ENCODE results near the gene ASCC2. TPM values are rescaled to one million over a fixed set of nuclear protein-coding genes. Genes with fewer than 3 reads are reported as not detected.

Gene ASCC2
- total and polyA plus RNA-seq, 10 donors: 34.1 to 89.0 (median 62.9) TPM

DNA sequence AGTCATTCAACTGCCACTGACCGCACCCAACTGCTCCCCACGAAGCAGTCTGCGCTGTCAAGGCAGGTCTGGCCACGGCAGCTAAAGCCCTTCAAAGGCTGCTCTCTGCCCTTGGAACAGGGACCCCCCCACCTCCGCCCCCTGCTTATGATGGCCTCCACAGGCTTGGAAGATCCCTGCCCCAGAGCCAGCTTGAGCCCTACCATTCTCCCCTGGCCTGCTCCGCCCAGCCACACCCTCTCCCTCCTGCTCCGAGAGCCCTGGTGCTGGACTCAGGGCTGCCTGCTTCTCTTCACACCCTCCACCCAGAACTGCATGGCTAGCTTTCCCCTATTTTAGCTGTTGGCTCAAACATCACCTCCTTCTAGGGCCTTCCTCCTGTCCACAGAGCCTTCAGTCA lies 90.2 kb downstream of the ASCC2 start:
- WGBS, 5 donors: 93 to 98% (median 95%) methylated on average over 7 of the region's 7 CpGs
- H3K4me3 ChIP-seq: no peak overlapping the region
- H3K4me1 ChIP-seq: peaks cover 0 to 28% (median 13%) of the 10 kb centered on the region in 6 donors
- intact Hi-C loops (cut with DNase I; ENCODE audit: low total_unique reads): no loop called here
- H3K36me3 ChIP-seq: peaks cover 0 to 82% (median 44%) of the 10 kb centered on the region in 6 donors
- no peak for DNase-seq
- no peaks in the 10 kb centered on the region for H3K27me3 ChIP-seq (replicated peaks in 1 of 7)
- no peak overlapping the region for H3K27ac ChIP-seq
- H3K9me3 ChIP-seq: no peaks in the 10 kb centered on the region
- TF ChIP-seq, protein P1, sequence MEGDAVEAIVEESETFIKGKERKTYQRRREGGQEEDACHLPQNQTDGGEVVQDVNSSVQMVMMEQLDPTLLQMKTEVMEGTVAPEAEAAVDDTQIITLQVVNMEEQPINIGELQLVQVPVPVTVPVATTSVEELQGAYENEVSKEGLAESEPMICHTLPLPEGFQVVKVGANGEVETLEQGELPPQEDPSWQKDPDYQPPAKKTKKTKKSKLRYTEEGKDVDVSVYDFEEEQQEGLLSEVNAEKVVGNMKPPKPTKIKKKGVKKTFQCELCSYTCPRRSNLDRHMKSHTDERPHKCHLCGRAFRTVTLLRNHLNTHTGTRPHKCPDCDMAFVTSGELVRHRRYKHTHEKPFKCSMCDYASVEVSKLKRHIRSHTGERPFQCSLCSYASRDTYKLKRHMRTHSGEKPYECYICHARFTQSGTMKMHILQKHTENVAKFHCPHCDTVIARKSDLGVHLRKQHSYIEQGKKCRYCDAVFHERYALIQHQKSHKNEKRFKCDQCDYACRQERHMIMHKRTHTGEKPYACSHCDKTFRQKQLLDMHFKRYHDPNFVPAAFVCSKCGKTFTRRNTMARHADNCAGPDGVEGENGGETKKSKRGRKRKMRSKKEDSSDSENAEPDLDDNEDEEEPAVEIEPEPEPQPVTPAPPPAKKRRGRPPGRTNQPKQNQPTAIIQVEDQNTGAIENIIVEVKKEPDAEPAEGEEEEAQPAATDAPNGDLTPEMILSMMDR (IDR thresholded peaks at IDR 0.05 in 8 of 11, conservative IDR thresholded peaks at IDR 0.05 in 3 of 11): no peak
- TF ChIP-seq POLR2A (IDR thresholded peaks at IDR 0.05) (no peak), POLR2AphosphoS5 (IDR thresholded peaks at IDR 0.05) (no peak)

DNA sequence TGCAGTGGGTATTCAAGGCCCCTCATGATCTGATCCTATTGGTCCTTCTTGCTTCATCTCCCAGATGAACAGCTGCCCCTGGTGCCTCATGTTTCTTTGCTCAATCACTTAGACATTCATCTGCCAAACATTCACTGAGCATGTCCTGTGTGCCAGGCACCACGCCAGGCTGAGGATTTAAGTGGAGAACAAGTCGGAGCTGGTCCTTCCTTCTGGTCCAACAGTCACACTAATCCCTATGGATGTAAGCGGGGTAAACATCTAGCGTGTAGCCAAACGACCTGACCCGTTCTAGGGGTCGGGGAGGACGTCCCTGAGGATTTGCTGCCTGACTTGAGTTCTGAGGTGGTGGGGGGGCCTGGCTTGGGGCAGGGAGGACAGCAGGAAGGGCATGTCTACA lies 93.2 kb downstream of the ASCC2 start:
- TF ChIP-seq, protein P1 (IDR thresholded peaks at IDR 0.05 in 8 of 11, conservative IDR thresholded peaks at IDR 0.05 in 3 of 11): no peak
- no peak for TF ChIP-seq POLR2A (IDR thresholded peaks at IDR 0.05)
- no peak for TF ChIP-seq POLR2AphosphoS5 (IDR thresholded peaks at IDR 0.05)
- H3K27ac ChIP-seq: no peak overlapping the region
- H3K4me3 ChIP-seq: no peak overlapping the region
- no peaks in the 10 kb centered on the region for H3K27me3 ChIP-seq (replicated peaks in 1 of 7)
- peaks cover 2 to 95% (median 72%) of the 10 kb centered on the region in 6 donors for H3K36me3 ChIP-seq
- H3K9me3 ChIP-seq: no peaks in the 10 kb centered on the region
- 83 to 91% (median 88%) methylated on average over 8 of the region's 8 CpGs for WGBS, 5 donors
- H3K4me1 ChIP-seq: peaks cover 0 to 2% (median 0%) of the 10 kb centered on the region in 6 donors
- intact Hi-C loops (cut with DNase I; ENCODE audit: low total_unique reads): no loop called here
- DNase-seq: no peak

DNA sequence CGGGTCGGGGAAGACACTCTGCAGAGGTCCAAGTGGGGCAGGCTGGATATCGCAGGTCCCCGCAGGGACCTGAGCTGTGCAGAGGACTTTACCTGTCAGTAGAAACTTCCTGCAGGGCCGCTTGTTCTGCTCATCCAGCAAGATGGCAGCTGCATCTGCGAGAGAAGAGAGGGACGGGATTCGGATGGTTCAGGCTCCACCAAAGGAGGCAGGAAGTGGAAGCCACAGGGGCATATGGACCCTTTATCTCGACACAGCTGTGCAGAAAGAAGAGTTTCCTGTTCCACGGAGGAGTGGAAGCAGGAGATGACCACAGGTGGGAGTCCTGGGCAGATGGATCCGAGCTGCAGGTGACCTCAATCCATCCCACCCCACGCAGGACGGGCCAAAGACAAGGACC lies 95.7 kb downstream of the ASCC2 start:
- DNase-seq: no peak
- 57 to 62% (median 58%) methylated on average over 10 to 13 of the region's 13 CpGs for WGBS, 5 donors
- intact Hi-C loops (cut with DNase I; ENCODE audit: low total_unique reads): no loop called here

DNA sequence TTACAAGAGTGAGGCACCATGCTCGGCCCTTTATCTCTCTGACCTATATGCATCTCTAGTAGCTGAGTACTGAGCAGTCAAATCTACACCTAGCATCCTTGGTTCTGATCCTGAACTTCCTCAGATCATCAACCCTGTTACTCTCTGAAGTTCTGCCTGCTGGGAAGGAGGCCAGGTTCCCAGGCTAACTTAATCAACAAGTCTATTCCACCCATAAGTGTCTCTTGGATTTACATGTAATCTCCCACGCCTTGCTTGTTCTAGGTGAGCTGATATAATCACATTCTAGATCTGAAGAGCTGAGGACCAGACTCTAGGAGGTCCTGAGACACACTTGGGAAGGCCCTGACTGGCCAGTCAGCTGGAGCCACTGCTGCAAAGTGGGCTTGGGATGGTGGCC lies 96.1 kb downstream of the ASCC2 start:
- WGBS, 5 donors: 88 to 98% (median 96%) methylated on average over 2 of the region's 2 CpGs
- H3K36me3 ChIP-seq: peaks cover 3 to 100% (median 71%) of the 10 kb centered on the region in 6 donors
- H3K4me3 ChIP-seq: no peak overlapping the region
- TF ChIP-seq, protein P1 (IDR thresholded peaks at IDR 0.05 in 8 of 11, conservative IDR thresholded peaks at IDR 0.05 in 3 of 11): no peak
- TF ChIP-seq POLR2A (IDR thresholded peaks at IDR 0.05): no peak
- TF ChIP-seq POLR2AphosphoS5 (IDR thresholded peaks at IDR 0.05): no peak
- H3K4me1 ChIP-seq: no peaks in the 10 kb centered on the region
- intact Hi-C loops (cut with DNase I; ENCODE audit: low total_unique reads): no loop called here
- no peaks in the 10 kb centered on the region for H3K27me3 ChIP-seq (replicated peaks in 1 of 7)
- DNase-seq: no peak
- no peaks in the 10 kb centered on the region for H3K9me3 ChIP-seq
- H3K27ac ChIP-seq: no peak overlapping the region

More for the DNA sequence above, 95.7 kb downstream of the ASCC2 start:
- no peaks in the 10 kb centered on the region for H3K9me3 ChIP-seq
- no peaks in the 10 kb centered on the region for H3K4me1 ChIP-seq
- H3K4me3 ChIP-seq: no peak overlapping the region
- TF ChIP-seq, protein P1 (IDR thresholded peaks at IDR 0.05 in 8 of 11, conservative IDR thresholded peaks at IDR 0.05 in 3 of 11): no peak
- TF ChIP-seq POLR2AphosphoS5 (IDR thresholded peaks at IDR 0.05) (no peak), POLR2A (IDR thresholded peaks at IDR 0.05) (no peak)
- no peak overlapping the region for H3K27ac ChIP-seq
- peaks cover 3 to 100% (median 75%) of the 10 kb centered on the region in 6 donors for H3K36me3 ChIP-seq
- no peaks in the 10 kb centered on the region for H3K27me3 ChIP-seq (replicated peaks in 1 of 7)

All from spleen (tissue), 11 donors.